Neural progenitor cell (in vitro differentiated cells): ENCODE measurements around the gene PLCD3.

Source experiments
- CTCF ChIP-seq: fragments of 200-600 bp; sonication (generic); IDR thresholded peaks from 2 replicates; pipeline ENCODE4 v1.5.1; 2017; ENCODE audit warnings: antibody characterized with exemption, mild to moderate bottlenecking
- EZH2 ChIP-seq: fragments of 200-600 bp; sonication (generic); IDR thresholded peaks from 2 replicates; pipeline ENCODE4 v1.6.1; 2017; ENCODE audit warnings: antibody characterized with exemption, mild to moderate bottlenecking, moderate library complexity
- EZH2phosphoT487 ChIP-seq: fragments of 200-600 bp; sonication (generic); IDR thresholded peaks from 2 replicates; pipeline ENCODE4 v1.6.1; 2017; ENCODE audit warnings: antibody characterized with exemption

- TF ChIP-seq CTCF (no peak), EZH2 (no peak), EZH2phosphoT487 (no peak)
Measured at GRCh38 chr17:45117334-45117733, 15.0 kb downstream of the PLCD3 start.
